Trophoblast cell (in vitro differentiated cells and primary cell): ENCODE results near the gene GAGE13.
"Not testable (repeated sequence)": the region's sequence is repeated elsewhere in the genome, so short reads cannot be mapped to it uniquely, and the experiment has no call there.

ENCODE experiments used
- DNase-seq, 2 donors: peaks; one replicate each; pipeline ENCODE4 v3.0.0-alpha.2; 2016
- H2AFZ ChIP-seq: 2 replicates; pipeline ENCODE4 v1.6.1; 2013; ENCODE audit warnings: low read length, moderate library complexity, mild to moderate bottlenecking; ENCODE audit not compliant: insufficient read depth, poor library complexity
- H2AK5ac ChIP-seq: 2 replicates; pipeline ENCODE4 v1.6.1; 2013; ENCODE audit warnings: mild to moderate bottlenecking, low read length
- H2BK120ac ChIP-seq: 2 replicates; pipeline ENCODE4 v1.6.1; 2013; ENCODE audit warnings: low read length, mild to moderate bottlenecking, moderate library complexity; ENCODE audit not compliant: insufficient read depth, poor library complexity
- H2BK12ac ChIP-seq: 2 replicates; pipeline ENCODE4 v1.6.1; 2013; ENCODE audit warnings: mild to moderate bottlenecking, low read length, moderate library complexity
- H2BK5ac ChIP-seq: 2 replicates; pipeline ENCODE4 v1.6.1; 2013; ENCODE audit warnings: low read length, low read depth, moderate library complexity, mild to moderate bottlenecking; ENCODE audit not compliant: poor library complexity
- H3K14ac ChIP-seq: 2 replicates; pipeline ENCODE4 v1.6.1; 2013; ENCODE audit warnings: mild to moderate bottlenecking, low read length
- H3K18ac ChIP-seq: 2 replicates; pipeline ENCODE4 v1.6.1; 2013; ENCODE audit warnings: mild to moderate bottlenecking, low read length
- H3K23ac ChIP-seq: 2 replicates; pipeline ENCODE4 v1.6.1; 2013; ENCODE audit warnings: low read length
- H3K27ac ChIP-seq: 2 replicates; pipeline ENCODE4 v1.5.1; 2013; ENCODE audit warnings: low read depth, mild to moderate bottlenecking, inconsistent platforms, low read length, moderate library complexity
- H3K27me3 ChIP-seq: 2 replicates; pipeline ENCODE4 v1.6.1; 2013; ENCODE audit warnings: inconsistent platforms, mild to moderate bottlenecking, low read length, moderate library complexity; ENCODE audit not compliant: insufficient read depth
- H3K36me3 ChIP-seq, 2 experiments: 1 replicate in 1 of 2; 2 replicates in 1 of 2; pipeline ENCODE4 v1.6.1; 2013; ENCODE audit warnings: low read length in 2 of 2, mild to moderate bottlenecking in 2 of 2, moderate library complexity in 1 of 2; ENCODE audit not compliant: insufficient read depth in 2 of 2, control insufficient read depth in 1 of 2
- H3K4ac ChIP-seq: 2 replicates; pipeline ENCODE4 v1.6.1; 2013; ENCODE audit warnings: low read depth, mild to moderate bottlenecking, low read length, moderate library complexity
- H3K4me1 ChIP-seq, 2 experiments: 1 replicate in 1 of 2; 2 replicates in 1 of 2; pipeline ENCODE4 v1.6.1; 2013; ENCODE audit warnings: low read length in 2 of 2, mild to moderate bottlenecking in 2 of 2, moderate library complexity in 1 of 2; ENCODE audit not compliant: insufficient read depth in 2 of 2, control insufficient read depth in 1 of 2
- H3K4me2 ChIP-seq: 2 replicates; pipeline ENCODE4 v1.6.1; 2013; ENCODE audit warnings: inconsistent platforms, mild to moderate bottlenecking, low read length, moderate library complexity
- H3K4me3 ChIP-seq: 2 replicates; pipeline ENCODE4 v1.5.1; 2013; ENCODE audit warnings: mild to moderate bottlenecking, low read depth, low read length, inconsistent platforms
- H3K79me1 ChIP-seq: one replicate; pipeline ENCODE4 v1.6.1; 2013; ENCODE audit warnings: low read length
- H3K79me2 ChIP-seq: 2 replicates; pipeline ENCODE4 v1.6.1; 2013; ENCODE audit warnings: low read length, mild to moderate bottlenecking; ENCODE audit not compliant: control insufficient read depth, insufficient read depth, poor library complexity
- H3K9ac ChIP-seq: 2 replicates; pipeline ENCODE4 v1.6.1; 2013; ENCODE audit warnings: mild to moderate bottlenecking, low read length
- H3K9me3 ChIP-seq: 2 replicates; pipeline ENCODE4 v1.6.1; 2013; ENCODE audit warnings: low read depth, mild to moderate bottlenecking, control low read depth, inconsistent platforms, low read length; ENCODE audit not compliant: insufficient read depth
- H4K12ac ChIP-seq: 2 replicates; pipeline ENCODE4 v1.6.1; 2013; ENCODE audit warnings: low read depth, mild to moderate bottlenecking, low read length, moderate library complexity
- H4K8ac ChIP-seq: 2 replicates; pipeline ENCODE4 v1.6.1; 2013; ENCODE audit warnings: low read depth, mild to moderate bottlenecking, low read length, moderate library complexity
- H4K91ac ChIP-seq: one replicate; pipeline ENCODE4 v1.6.1; 2013; ENCODE audit warnings: low read depth, mild to moderate bottlenecking, low read length, moderate library complexity
- WGBS: extraction: QIAGEN DNeasy Blood & Tissue Kit; methylation state at CpG from one replicate; pipeline ENCODE4 v1.1.7; 2013; ENCODE audit warnings: missing lambda C conversion rate; ENCODE audit not compliant: insufficient read length, insufficient coverage; ENCODE audit errors: extremely low coverage; 5-methylcytosine and 5-hydroxymethylcytosine counted together

Gene GAGE13

GRCh38 chrX:49344496-49345175 is 13.3 kb downstream of the GAGE13 start:
- H2BK120ac ChIP-seq, H3K79me2 ChIP-seq, H3K4me2 ChIP-seq, H3K4me3 ChIP-seq, H3K4ac ChIP-seq, H3K4me1 ChIP-seq, H3K9me3 ChIP-seq, H3K27me3 ChIP-seq, H4K8ac ChIP-seq, H4K91ac ChIP-seq, H3K9ac ChIP-seq, H3K36me3 ChIP-seq, DNase-seq, H2AK5ac ChIP-seq, H2BK12ac ChIP-seq, H3K14ac ChIP-seq, H3K79me1 ChIP-seq, H3K18ac ChIP-seq, H2BK5ac ChIP-seq, H2AFZ ChIP-seq, H4K12ac ChIP-seq, H3K27ac ChIP-seq, H3K23ac ChIP-seq: not testable (repeated sequence)
- WGBS: no CpG with 5 or more reads among the region's 15 CpGs

GRCh38 chrX:49345402-49345801 is 14.0 kb downstream of the GAGE13 start:
- H2BK12ac ChIP-seq, H3K27ac ChIP-seq, H3K18ac ChIP-seq, H3K36me3 ChIP-seq, H3K4ac ChIP-seq, H2BK120ac ChIP-seq, H3K14ac ChIP-seq, H3K9me3 ChIP-seq, H3K79me2 ChIP-seq, H3K79me1 ChIP-seq, H4K12ac ChIP-seq, H3K9ac ChIP-seq, H2BK5ac ChIP-seq, H3K27me3 ChIP-seq, H3K4me1 ChIP-seq, H3K4me2 ChIP-seq, H2AK5ac ChIP-seq, H3K4me3 ChIP-seq, H3K23ac ChIP-seq, H4K91ac ChIP-seq, DNase-seq, H2AFZ ChIP-seq, H4K8ac ChIP-seq: not testable (repeated sequence)
- WGBS: no CpG with 5 or more reads among the region's 10 CpGs

- H3K27me3 ChIP-seq, H4K91ac ChIP-seq, H3K9me3 ChIP-seq, H3K18ac ChIP-seq, H2BK12ac ChIP-seq, H4K8ac ChIP-seq, H3K23ac ChIP-seq, H2BK120ac ChIP-seq, H3K79me2 ChIP-seq, H3K27ac ChIP-seq, H2AFZ ChIP-seq, H3K4ac ChIP-seq, H2BK5ac ChIP-seq, H2AK5ac ChIP-seq, H3K14ac ChIP-seq, H3K4me1 ChIP-seq, H3K79me1 ChIP-seq, H3K4me3 ChIP-seq, H3K9ac ChIP-seq, H3K4me2 ChIP-seq, H3K36me3 ChIP-seq, H4K12ac ChIP-seq: not testable (repeated sequence)
- WGBS: no CpG with 5 or more reads among the region's 11 CpGs
- peak in 1 of 2 donors; percentile 2 for DNase-seq
These were observed 14.8 kb downstream of the GAGE13 start for GRCh38 chrX:49346150-49346549.
